ENCODE measurements around the gene SLC6A6.

SLC6A6 gene

GRCh38 chr3:14473411-14473891 lies 71.0 kb downstream of the SLC6A6 start:
- no peak for DNase-seq

GRCh38 chr3:14474363-14475081 lies 72.1 kb downstream of the SLC6A6 start:
- no peak for DNase-seq

- no peak for DNase-seq
Measured at GRCh38 chr3:14475621-14476020, 73.2 kb downstream of the SLC6A6 start.

GRCh38 chr3:14476583-14477265 lies 74.3 kb downstream of the SLC6A6 start:
- DNase-seq: no peak

- no peak for DNase-seq
Measured at GRCh38 chr3:14477311-14477935, 75.0 kb downstream of the SLC6A6 start.

GRCh38 chr3:14478956-14479550 lies 76.6 kb downstream of the SLC6A6 start:
- DNase-seq: no peak

GRCh38 chr3:14479591-14479990 lies 77.2 kb downstream of the SLC6A6 start:
- no peak for DNase-seq

GRCh38 chr3:14480207-14481017 lies 78.0 kb downstream of the SLC6A6 start:
- DNase-seq: no peak

- DNase-seq: no peak
Measured at GRCh38 chr3:14481018-14481645, 78.7 kb downstream of the SLC6A6 start.

GRCh38 chr3:14481646-14482036 lies 79.2 kb downstream of the SLC6A6 start:
- no peak for DNase-seq

GRCh38 chr3:14482271-14482721 lies 79.9 kb downstream of the SLC6A6 start:
- DNase-seq: no peak

- no peak for DNase-seq
Measured at GRCh38 chr3:14483286-14483685, 80.9 kb downstream of the SLC6A6 start.

- no peak for DNase-seq
Measured at GRCh38 chr3:14484741-14485140, 82.3 kb downstream of the SLC6A6 start.

GRCh38 chr3:14485981-14486380 lies 83.6 kb downstream of the SLC6A6 start:
- DNase-seq: no peak

- no peak for DNase-seq
Measured at GRCh38 chr3:14486460-14486859, 84.1 kb downstream of the SLC6A6 start.

GRCh38 chr3:14487086-14487485 lies 84.7 kb downstream of the SLC6A6 start:
- DNase-seq: no peak

- DNase-seq: no peak
Measured at GRCh38 chr3:14487821-14488220, 85.4 kb downstream of the SLC6A6 start.

GRCh38 chr3:14488286-14489041 lies 86.1 kb downstream of the SLC6A6 start:
- DNase-seq: no peak

- no peak for DNase-seq
Measured at GRCh38 chr3:14489641-14490040, 87.2 kb downstream of the SLC6A6 start.

GRCh38 chr3:14490255-14490654 lies 87.8 kb downstream of the SLC6A6 start:
- DNase-seq: no peak

- DNase-seq: no peak
Measured at GRCh38 chr3:14490831-14491230, 88.4 kb downstream of the SLC6A6 start.

All from activated CD8-positive, alpha-beta memory T cell treated with anti-CD3 and anti-CD28 coated beads for 24 hours (primary cell).